ENCODE results near the gene PSME4. TPM values are rescaled to one million over a fixed set of nuclear protein-coding genes. Genes with fewer than 3 reads are reported as not detected.
"Not testable (repeated sequence)": the region's sequence is repeated elsewhere in the genome, so short reads cannot be mapped to it uniquely, and the experiment has no call there.

PSME4 gene
- polyA plus RNA-seq, 3 donors, result 53.9 to 71.3 (median 54.5) TPM

DNA sequence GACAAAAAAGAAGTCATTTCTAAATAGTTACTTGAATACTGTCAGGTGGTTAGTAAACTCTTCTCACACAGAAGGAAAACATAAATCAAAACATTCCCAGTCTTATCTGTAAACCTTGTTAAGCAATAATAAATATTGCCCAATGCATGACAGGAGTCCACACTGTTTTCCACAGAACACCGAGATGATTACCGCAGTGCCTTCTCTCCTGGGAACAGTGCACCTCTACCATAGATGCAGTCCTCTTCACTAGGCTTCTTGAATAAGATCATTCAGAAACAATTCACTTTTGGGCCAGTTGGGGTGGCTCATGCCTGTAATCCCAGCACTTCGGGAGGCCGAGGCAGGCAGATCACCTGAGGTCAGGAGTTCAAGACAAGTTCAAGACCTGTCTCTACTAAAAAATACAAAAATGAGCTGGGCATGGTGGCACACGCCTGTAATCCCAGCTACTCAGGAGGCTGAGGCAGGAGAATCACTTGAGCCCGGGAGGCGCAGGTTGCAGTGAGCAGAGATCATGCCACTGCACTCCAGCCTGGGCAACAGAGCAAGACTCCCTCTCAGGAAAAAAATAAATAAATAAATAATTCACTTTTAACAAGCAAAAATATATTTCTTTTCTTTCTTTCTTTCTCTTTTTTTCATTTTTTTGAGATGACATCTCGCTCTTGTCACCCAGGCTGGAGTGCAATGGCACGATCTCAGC lies 119.6 kb downstream of the PSME4 start:
- not testable (repeated sequence) for DNase-seq

- DNase-seq, result no peak
These were observed 122.7 kb downstream of the PSME4 start for GRCh38 chr2:53848062-53848461.

DNA sequence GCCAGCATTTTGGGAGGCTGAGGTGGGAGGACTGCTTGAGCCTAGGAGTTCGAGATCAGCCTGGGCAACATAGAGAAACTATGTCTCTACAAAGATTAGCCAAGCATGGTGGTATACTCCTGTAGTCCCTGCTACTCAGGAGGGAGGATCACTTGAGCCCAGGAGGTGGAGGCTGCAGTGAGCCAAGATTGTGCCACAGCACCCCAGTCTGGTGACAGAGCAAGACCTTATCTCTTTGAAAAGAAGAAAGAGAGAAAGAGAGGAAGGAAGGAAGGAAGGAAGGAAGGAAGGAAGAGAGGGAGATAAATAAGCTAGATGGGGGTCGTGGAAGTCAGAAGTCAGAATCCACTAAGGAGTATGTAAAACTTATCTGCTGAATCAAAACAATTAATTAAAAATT lies 127.2 kb downstream of the PSME4 start:
- DNase-seq, result no peak

- DNase-seq, result no peak
These were observed 127.9 kb downstream of the PSME4 start for GRCh38 chr2:53842891-53843290.

GRCh38 chr2:53841651-53842050 lies 129.1 kb downstream of the PSME4 start:
- DNase-seq, result not testable (repeated sequence)

DNA sequence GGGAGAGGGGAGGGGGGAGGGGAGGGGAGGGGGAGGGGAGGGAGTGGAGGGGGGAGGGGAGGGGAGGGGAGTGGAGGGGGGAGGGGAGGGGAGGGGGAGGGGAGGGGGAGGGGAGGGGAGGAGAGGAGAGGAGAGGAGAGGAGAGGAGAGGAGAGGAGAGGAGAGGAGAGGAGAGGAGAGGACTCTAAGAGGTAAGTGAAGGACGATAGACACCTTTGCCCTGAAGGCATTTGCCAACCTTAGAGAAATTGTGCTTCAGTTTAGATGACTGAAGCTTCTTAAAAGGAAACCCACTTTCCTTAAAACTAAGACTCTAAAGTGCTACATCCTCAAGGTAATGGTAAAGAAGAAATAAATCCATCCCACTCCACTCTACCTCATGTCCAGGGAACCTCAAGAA lies 130.2 kb downstream of the PSME4 start:
- no peak for DNase-seq

GRCh38 chr2:53829980-53830290 lies 140.9 kb downstream of the PSME4 start:
- DNase-seq, result not testable (repeated sequence)

GRCh38 chr2:53829273-53829979 lies 141.4 kb downstream of the PSME4 start:
- DNase-seq, result no peak

GRCh38 chr2:53828331-53828730 lies 142.5 kb downstream of the PSME4 start:
- no peak for DNase-seq

DNA sequence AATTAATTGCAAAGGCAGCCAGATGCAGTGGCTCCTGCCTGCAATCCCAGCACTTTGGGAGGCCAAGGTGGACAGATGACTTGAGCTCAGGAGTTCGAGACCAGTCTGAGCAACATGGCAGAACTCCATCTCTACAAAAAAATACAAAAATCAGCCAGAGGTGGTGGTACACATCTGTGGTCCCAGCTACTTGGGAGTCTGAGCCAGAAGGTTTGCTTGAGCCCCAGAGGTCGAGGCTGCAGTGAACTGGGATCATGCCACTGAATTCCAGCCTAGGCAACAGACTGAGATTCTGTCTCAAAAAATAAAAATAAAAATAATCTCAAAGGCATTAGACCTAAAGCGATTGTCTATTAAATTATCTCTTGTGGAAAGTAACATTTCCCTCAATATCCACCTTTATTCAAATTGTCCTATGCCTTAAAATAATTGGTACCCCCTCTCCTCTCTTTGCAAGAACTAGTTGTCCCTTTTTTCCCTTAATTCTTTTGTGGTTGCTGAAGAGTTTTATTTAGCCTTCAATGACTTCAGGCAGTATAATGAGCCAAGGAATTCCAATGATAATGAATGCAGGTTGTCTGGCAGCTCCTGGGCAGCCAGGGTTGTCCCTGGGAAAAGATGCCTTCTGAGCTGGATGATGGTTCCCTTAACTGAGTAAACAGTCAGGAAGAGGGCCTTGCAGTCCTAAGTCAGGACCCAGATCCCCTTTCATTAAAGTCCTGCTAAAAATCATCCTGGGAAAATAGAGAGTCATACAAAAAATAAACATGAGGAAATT lies 143.2 kb downstream of the PSME4 start:
- no peak for DNase-seq

- DNase-seq, result no peak
These were observed 144.0 kb downstream of the PSME4 start for GRCh38 chr2:53826587-53827397.

DNA sequence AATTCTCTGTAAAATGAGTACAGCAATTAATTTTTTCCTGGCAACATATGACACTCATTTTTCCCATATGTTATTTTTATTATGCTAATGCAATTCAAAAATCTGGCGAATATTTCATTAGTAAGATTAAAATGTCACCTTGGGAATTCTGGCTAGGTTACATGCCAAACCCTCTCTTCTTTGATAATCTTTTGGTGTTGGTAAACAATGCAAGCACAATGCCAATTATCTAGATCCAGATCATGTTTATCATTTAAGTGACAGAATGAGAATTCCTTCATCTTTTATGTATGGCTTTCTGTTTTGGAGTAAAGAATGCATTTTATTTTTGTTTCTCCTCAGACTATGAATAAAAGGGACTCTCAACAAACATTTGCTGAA lies 144.8 kb downstream of the PSME4 start:
- no peak for DNase-seq

DNA sequence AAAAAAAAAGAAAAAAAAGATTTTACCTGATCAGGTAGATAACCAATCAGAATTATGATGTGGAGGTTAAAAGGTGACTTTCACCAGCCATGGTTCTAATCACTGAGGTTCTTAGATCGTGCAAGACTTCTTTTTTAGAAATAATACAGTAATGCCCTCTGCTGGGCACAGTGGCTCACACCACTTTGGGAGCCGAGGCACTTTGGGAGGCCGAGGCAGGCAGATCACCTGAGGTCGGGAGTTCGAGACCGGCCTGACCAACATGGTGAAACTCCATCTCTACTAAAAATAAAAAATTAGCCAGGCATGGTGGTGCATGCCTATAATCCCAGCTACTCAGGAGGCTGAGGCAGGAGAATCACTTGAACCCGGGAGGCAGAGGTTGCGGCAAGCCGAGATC lies 147.2 kb downstream of the PSME4 start:
- not testable (repeated sequence) for DNase-seq

GRCh38 chr2:53821810-53822209 lies 149.0 kb downstream of the PSME4 start:
- DNase-seq, result no peak

DNA sequence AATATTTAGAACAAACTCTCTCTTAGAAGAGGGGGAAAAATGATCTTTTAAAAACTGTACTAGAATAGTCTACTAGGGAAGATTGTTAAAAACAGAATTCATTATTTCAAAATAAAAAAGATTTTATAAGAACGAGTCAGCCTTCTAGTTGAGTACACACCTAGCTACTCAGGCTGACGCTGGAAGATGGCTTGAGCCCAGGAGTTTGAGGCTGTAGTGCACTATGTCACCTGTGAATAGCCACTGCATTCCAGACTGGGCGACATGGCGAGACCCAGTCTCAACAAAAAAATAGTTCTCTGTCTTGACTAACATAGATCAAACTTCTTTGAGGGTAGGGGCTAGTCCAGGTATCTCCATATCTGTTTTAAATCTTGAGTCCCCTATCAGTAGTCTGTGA lies 150.1 kb downstream of the PSME4 start:
- no peak for DNase-seq

- DNase-seq, result no peak
These were observed 150.7 kb downstream of the PSME4 start for GRCh38 chr2:53820048-53820447.

- no peak for DNase-seq
These were observed 151.2 kb downstream of the PSME4 start for GRCh38 chr2:53819634-53820033.

DNA sequence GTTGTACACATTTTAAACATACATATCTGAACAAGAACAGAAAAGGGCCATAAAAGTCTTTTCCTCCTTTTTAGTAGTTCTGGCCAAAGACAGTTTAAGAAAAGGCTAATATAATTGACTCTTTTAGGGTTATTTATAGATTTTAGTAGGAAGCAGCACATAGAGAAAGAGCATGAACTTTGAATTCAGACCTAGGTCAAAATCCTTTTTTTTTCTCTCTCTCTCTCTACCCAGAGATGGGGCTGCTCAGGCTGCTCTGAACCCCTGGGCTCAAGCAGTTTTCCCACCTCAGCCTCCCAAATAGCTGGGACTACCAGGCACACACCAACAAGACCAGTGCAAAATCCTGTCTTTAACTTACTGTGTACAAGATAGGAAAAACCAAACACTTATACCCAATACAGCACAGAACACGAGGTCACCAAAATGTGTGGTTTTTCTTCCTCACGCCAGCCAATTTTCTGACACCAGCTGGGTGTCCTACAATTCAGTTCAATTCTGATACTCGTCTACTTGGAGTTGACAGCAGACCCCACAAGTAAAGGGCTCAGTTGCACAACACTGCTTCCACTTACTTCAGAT lies 151.8 kb downstream of the PSME4 start:
- DNase-seq, result no peak
